PC-3 (cell line): ENCODE data around the gene MIPEP.

Source experiments
- EZH2 ChIP-seq: fragments of 300-600 bp; sonication (generic); IDR thresholded peaks from one replicate; pipeline ENCODE4 v1.6.1; 2017; ENCODE audit warnings: antibody characterized with exemption, mild to moderate bottlenecking, low read length; ENCODE audit not compliant: unreplicated experiment
- EZH2phosphoT487 ChIP-seq: fragments of 300-600 bp; sonication (generic); IDR thresholded peaks from 2 replicates; pipeline ENCODE4 v1.6.1; 2018; ENCODE audit warnings: mild to moderate bottlenecking, antibody characterized with exemption, low read length, borderline replicate concordance
- TF ChIP-seq, protein P1 (sequence below): fragments of 300-600 bp; sonication (generic); conservative IDR thresholded peaks from 2 replicates; pipeline ENCODE4 v1.5.1; 2017; ENCODE audit warnings: antibody characterized with exemption, low read depth, mild to moderate bottlenecking, low read length

DNA sequence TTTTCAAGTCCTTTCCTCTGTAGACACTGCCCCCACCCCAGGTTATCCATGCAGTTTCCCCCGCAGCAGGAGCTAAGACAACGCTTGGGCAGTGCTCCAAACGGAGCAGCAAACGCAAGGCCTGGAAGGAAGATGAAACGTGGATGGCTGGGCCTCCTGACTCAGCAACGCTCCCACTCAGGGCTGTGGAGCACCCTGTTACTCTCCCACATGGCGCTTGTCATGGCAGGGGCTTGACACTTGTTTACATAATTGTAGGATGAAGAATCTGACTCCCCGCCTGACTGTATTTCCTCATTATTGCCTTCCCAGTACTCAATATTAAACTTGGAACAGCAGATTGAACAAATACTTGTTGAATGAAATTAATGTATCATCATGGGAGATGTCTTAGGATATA lies 8.9 kb upstream of the MIPEP start:
- TF ChIP-seq EZH2 = no peak
- TF ChIP-seq, protein P1, sequence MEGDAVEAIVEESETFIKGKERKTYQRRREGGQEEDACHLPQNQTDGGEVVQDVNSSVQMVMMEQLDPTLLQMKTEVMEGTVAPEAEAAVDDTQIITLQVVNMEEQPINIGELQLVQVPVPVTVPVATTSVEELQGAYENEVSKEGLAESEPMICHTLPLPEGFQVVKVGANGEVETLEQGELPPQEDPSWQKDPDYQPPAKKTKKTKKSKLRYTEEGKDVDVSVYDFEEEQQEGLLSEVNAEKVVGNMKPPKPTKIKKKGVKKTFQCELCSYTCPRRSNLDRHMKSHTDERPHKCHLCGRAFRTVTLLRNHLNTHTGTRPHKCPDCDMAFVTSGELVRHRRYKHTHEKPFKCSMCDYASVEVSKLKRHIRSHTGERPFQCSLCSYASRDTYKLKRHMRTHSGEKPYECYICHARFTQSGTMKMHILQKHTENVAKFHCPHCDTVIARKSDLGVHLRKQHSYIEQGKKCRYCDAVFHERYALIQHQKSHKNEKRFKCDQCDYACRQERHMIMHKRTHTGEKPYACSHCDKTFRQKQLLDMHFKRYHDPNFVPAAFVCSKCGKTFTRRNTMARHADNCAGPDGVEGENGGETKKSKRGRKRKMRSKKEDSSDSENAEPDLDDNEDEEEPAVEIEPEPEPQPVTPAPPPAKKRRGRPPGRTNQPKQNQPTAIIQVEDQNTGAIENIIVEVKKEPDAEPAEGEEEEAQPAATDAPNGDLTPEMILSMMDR = no peak
- TF ChIP-seq EZH2phosphoT487 = no peak
